Measurements from ENCODE around the gene BCL6.

Gene BCL6

GRCh38 chr3:187686621-187687273 lies 58.5 kb downstream of the BCL6 start:
- no peak overlapping the region for H2AFZ ChIP-seq (ENCODE audit: insufficient read depth, low read length, poor library complexity)
- H4K91ac ChIP-seq (ENCODE audit: low read depth, low read length): no peak overlapping the region
- H3K4me1 ChIP-seq (ENCODE audit: control insufficient read depth in 1 of 2, insufficient read depth in 2 of 2, low read length in 2 of 2): no peaks in the 10 kb centered on the region
- H3K4ac ChIP-seq (ENCODE audit: low read depth, low read length): no peak overlapping the region
- H3K23ac ChIP-seq (ENCODE audit: low read length): no peak overlapping the region
- no peak overlapping the region for H2AK5ac ChIP-seq (ENCODE audit: low read length)
- H3K18ac ChIP-seq (ENCODE audit: low read length): no peak overlapping the region
- H2BK120ac ChIP-seq (ENCODE audit: insufficient read depth, low read length, poor library complexity): no peak overlapping the region
- no peak overlapping the region for H3K4me3 ChIP-seq (ENCODE audit: low read depth, low read length)
- H2BK12ac ChIP-seq (ENCODE audit: low read length): no peak overlapping the region
- no peak overlapping the region for H4K12ac ChIP-seq (ENCODE audit: low read depth, low read length)
- no peaks in the 10 kb centered on the region for H3K27me3 ChIP-seq (ENCODE audit: insufficient read depth, low read length)
- no peak overlapping the region for H2BK5ac ChIP-seq (ENCODE audit: low read depth, low read length, poor library complexity)
- H3K36me3 ChIP-seq (ENCODE audit: control insufficient read depth in 1 of 2, insufficient read depth in 2 of 2, low read length in 2 of 2): no peaks in the 10 kb centered on the region
- no peak overlapping the region for H3K9ac ChIP-seq (ENCODE audit: low read length)
- no peak overlapping the region for H3K14ac ChIP-seq (ENCODE audit: low read length)
- H3K4me2 ChIP-seq (ENCODE audit: low read length): no peak overlapping the region
- WGBS (ENCODE audit: extremely low coverage, insufficient coverage, insufficient read length): no CpG with 5 or more reads among the region's 5 CpGs
- H3K27ac ChIP-seq (ENCODE audit: low read depth, low read length): no peak overlapping the region
- H3K79me1 ChIP-seq (ENCODE audit: low read length): no peaks in the 10 kb centered on the region
- H3K79me2 ChIP-seq (ENCODE audit: control insufficient read depth, insufficient read depth, low read length, poor library complexity): no peaks in the 10 kb centered on the region
- DNase-seq: peak; percentile 59 to 85
- H4K8ac ChIP-seq (ENCODE audit: low read depth, low read length): no peak overlapping the region
- no peaks in the 10 kb centered on the region for H3K9me3 ChIP-seq (ENCODE audit: insufficient read depth, low read depth, low read length)

- H3K4me1 ChIP-seq (ENCODE audit: control insufficient read depth in 1 of 2, insufficient read depth in 2 of 2, low read length in 2 of 2): no peaks in the 10 kb centered on the region
- WGBS (ENCODE audit: extremely low coverage, insufficient coverage, insufficient read length): no CpG with 5 or more reads among the region's 7 CpGs
These were observed 59.3 kb downstream of the BCL6 start for GRCh38 chr3:187685948-187686347.

GRCh38 chr3:187684880-187685279 lies 60.4 kb downstream of the BCL6 start:
- Histone ChIP-seq H3K4me2 (ENCODE audit: low read length) (no peak overlapping the region), H2BK5ac (ENCODE audit: low read depth, low read length, poor library complexity) (no peak overlapping the region), H2AK5ac (ENCODE audit: low read length) (no peak overlapping the region), H3K4ac (ENCODE audit: low read depth, low read length) (no peak overlapping the region), H3K79me1 (ENCODE audit: low read length) (no peaks in the 10 kb centered on the region), H2BK12ac (ENCODE audit: low read length) (no peak overlapping the region), H3K27ac (ENCODE audit: low read depth, low read length) (no peak overlapping the region), H3K9ac (ENCODE audit: low read length) (peak overlapping the region; percentile 70), H3K4me1 (ENCODE audit: control insufficient read depth in 1 of 2, insufficient read depth in 2 of 2, low read length in 2 of 2) (no peaks in the 10 kb centered on the region), H3K4me3 (ENCODE audit: low read depth, low read length) (no peak overlapping the region), H3K27me3 (ENCODE audit: insufficient read depth, low read length) (no peaks in the 10 kb centered on the region), H4K8ac (ENCODE audit: low read depth, low read length) (no peak overlapping the region), H3K23ac (ENCODE audit: low read length) (no peak overlapping the region), H4K12ac (ENCODE audit: low read depth, low read length) (no peak overlapping the region), H2AFZ (ENCODE audit: insufficient read depth, low read length, poor library complexity) (no peak overlapping the region), H3K14ac (ENCODE audit: low read length) (no peak overlapping the region), H3K36me3 (ENCODE audit: control insufficient read depth in 1 of 2, insufficient read depth in 2 of 2, low read length in 2 of 2) (no peaks in the 10 kb centered on the region), H2BK120ac (ENCODE audit: insufficient read depth, low read length, poor library complexity) (no peak overlapping the region), H4K91ac (ENCODE audit: low read depth, low read length) (no peak overlapping the region), H3K18ac (ENCODE audit: low read length) (no peak overlapping the region), H3K79me2 (ENCODE audit: control insufficient read depth, insufficient read depth, low read length, poor library complexity) (no peaks in the 10 kb centered on the region), H3K9me3 (ENCODE audit: insufficient read depth, low read depth, low read length) (peaks cover 1% of the 10 kb centered on the region)
- no CpG with 5 or more reads among the region's 2 CpGs for WGBS (ENCODE audit: extremely low coverage, insufficient coverage, insufficient read length)
- peak; percentile 54 to 67 for DNase-seq

More at GRCh38 chr3:187685948-187686347, 59.3 kb downstream of the BCL6 start:
- Histone ChIP-seq H2AK5ac (ENCODE audit: low read length) (no peak overlapping the region), H2BK5ac (ENCODE audit: low read depth, low read length, poor library complexity) (no peak overlapping the region), H3K14ac (ENCODE audit: low read length) (no peak overlapping the region), H3K27ac (ENCODE audit: low read depth, low read length) (no peak overlapping the region), H3K4me3 (ENCODE audit: low read depth, low read length) (no peak overlapping the region), H3K4ac (ENCODE audit: low read depth, low read length) (no peak overlapping the region), H3K9ac (ENCODE audit: low read length) (no peak overlapping the region), H3K4me2 (ENCODE audit: low read length) (no peak overlapping the region), H3K79me2 (ENCODE audit: control insufficient read depth, insufficient read depth, low read length, poor library complexity) (no peaks in the 10 kb centered on the region), H2BK120ac (ENCODE audit: insufficient read depth, low read length, poor library complexity) (no peak overlapping the region), H2AFZ (ENCODE audit: insufficient read depth, low read length, poor library complexity) (no peak overlapping the region), H4K91ac (ENCODE audit: low read depth, low read length) (no peak overlapping the region), H2BK12ac (ENCODE audit: low read length) (no peak overlapping the region), H3K36me3 (ENCODE audit: control insufficient read depth in 1 of 2, insufficient read depth in 2 of 2, low read length in 2 of 2) (no peaks in the 10 kb centered on the region), H4K12ac (ENCODE audit: low read depth, low read length) (no peak overlapping the region), H3K27me3 (ENCODE audit: insufficient read depth, low read length) (no peaks in the 10 kb centered on the region), H4K8ac (ENCODE audit: low read depth, low read length) (no peak overlapping the region), H3K23ac (ENCODE audit: low read length) (no peak overlapping the region), H3K79me1 (ENCODE audit: low read length) (no peaks in the 10 kb centered on the region), H3K18ac (ENCODE audit: low read length) (no peak overlapping the region), H3K9me3 (ENCODE audit: insufficient read depth, low read depth, low read length) (no peaks in the 10 kb centered on the region)
- peak; percentile 93 to 97 for DNase-seq

- Histone ChIP-seq H2AK5ac (ENCODE audit: low read length) (no peak overlapping the region), H3K9me3 (ENCODE audit: insufficient read depth, low read depth, low read length) (peaks cover 1% of the 10 kb centered on the region), H3K4me2 (ENCODE audit: low read length) (no peak overlapping the region), H3K14ac (ENCODE audit: low read length) (no peak overlapping the region), H3K27me3 (ENCODE audit: insufficient read depth, low read length) (no peaks in the 10 kb centered on the region), H3K36me3 (ENCODE audit: control insufficient read depth in 1 of 2, insufficient read depth in 2 of 2, low read length in 2 of 2) (no peaks in the 10 kb centered on the region), H2BK12ac (ENCODE audit: low read length) (no peak overlapping the region), H3K4ac (ENCODE audit: low read depth, low read length) (no peak overlapping the region), H4K8ac (ENCODE audit: low read depth, low read length) (no peak overlapping the region), H3K18ac (ENCODE audit: low read length) (no peak overlapping the region), H3K4me1 (ENCODE audit: control insufficient read depth in 1 of 2, insufficient read depth in 2 of 2, low read length in 2 of 2) (no peaks in the 10 kb centered on the region), H4K91ac (ENCODE audit: low read depth, low read length) (no peak overlapping the region), H3K23ac (ENCODE audit: low read length) (no peak overlapping the region), H3K9ac (ENCODE audit: low read length) (no peak overlapping the region), H3K27ac (ENCODE audit: low read depth, low read length) (no peak overlapping the region), H4K12ac (ENCODE audit: low read depth, low read length) (no peak overlapping the region), H3K79me1 (ENCODE audit: low read length) (no peaks in the 10 kb centered on the region), H2AFZ (ENCODE audit: insufficient read depth, low read length, poor library complexity) (no peak overlapping the region), H3K79me2 (ENCODE audit: control insufficient read depth, insufficient read depth, low read length, poor library complexity) (no peaks in the 10 kb centered on the region), H3K4me3 (ENCODE audit: low read depth, low read length) (no peak overlapping the region), H2BK5ac (ENCODE audit: low read depth, low read length, poor library complexity) (no peak overlapping the region), H2BK120ac (ENCODE audit: insufficient read depth, low read length, poor library complexity) (no peak overlapping the region)
- no peak for DNase-seq
- no CpG with 5 or more reads among the region's 1 CpG for WGBS (ENCODE audit: extremely low coverage, insufficient coverage, insufficient read length)
These were observed 60.8 kb downstream of the BCL6 start for GRCh38 chr3:187684444-187684843.

Data from trophoblast cell (in vitro differentiated cells and primary cell).